MM.1S (cell line): ENCODE results near the gene STAP1.

Experiments used
- EZH2 ChIP-seq: fragments of 300-600 bp; sonication (generic); optimal IDR thresholded peaks from 2 replicates; pipeline ENCODE3; 2017; ENCODE audit warnings: low read depth, mild to moderate bottlenecking, antibody characterized with exemption, low read length, mixed read lengths
- EZH2phosphoT487 ChIP-seq: fragments of 300-600 bp; sonication (generic); IDR thresholded peaks from 2 replicates; pipeline ENCODE4 v1.6.1; 2018; ENCODE audit warnings: antibody characterized with exemption, low read length
- TF ChIP-seq, protein P1 (sequence below): fragments of 300-600 bp; sonication (generic); IDR thresholded peaks from 2 replicates; pipeline ENCODE4 v1.5.1; 2016; ENCODE audit warnings: antibody characterized with exemption, low read length, mixed read lengths

GRCh38 chr4:67565284-67565683, 6.8 kb downstream of the STAP1 start:
- TF ChIP-seq, protein P1, sequence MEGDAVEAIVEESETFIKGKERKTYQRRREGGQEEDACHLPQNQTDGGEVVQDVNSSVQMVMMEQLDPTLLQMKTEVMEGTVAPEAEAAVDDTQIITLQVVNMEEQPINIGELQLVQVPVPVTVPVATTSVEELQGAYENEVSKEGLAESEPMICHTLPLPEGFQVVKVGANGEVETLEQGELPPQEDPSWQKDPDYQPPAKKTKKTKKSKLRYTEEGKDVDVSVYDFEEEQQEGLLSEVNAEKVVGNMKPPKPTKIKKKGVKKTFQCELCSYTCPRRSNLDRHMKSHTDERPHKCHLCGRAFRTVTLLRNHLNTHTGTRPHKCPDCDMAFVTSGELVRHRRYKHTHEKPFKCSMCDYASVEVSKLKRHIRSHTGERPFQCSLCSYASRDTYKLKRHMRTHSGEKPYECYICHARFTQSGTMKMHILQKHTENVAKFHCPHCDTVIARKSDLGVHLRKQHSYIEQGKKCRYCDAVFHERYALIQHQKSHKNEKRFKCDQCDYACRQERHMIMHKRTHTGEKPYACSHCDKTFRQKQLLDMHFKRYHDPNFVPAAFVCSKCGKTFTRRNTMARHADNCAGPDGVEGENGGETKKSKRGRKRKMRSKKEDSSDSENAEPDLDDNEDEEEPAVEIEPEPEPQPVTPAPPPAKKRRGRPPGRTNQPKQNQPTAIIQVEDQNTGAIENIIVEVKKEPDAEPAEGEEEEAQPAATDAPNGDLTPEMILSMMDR = no peak
- no peak for TF ChIP-seq EZH2
- TF ChIP-seq EZH2phosphoT487 = no peak
